Activated naive CD8-positive, alpha-beta T cell treated with anti-CD3 and anti-CD28 coated beads, Interleukin-2, amount 10 ng/mL, durations not matched to agents 7 days and 5 days (primary cell): ENCODE measurements around the gene TBL1X. TPM values are rescaled to one million over a fixed set of nuclear protein-coding genes. Genes with fewer than 3 reads are reported as not detected.
A peak's percentile ranks its signal among the peaks of the same experiment; 100 is the strongest.
"Not testable (repeated sequence)": the region's sequence is repeated elsewhere in the genome, so short reads cannot be mapped to it uniquely, and the experiment has no call there.

ENCODE experiments used
- ATAC-seq: fragments of 150-1000 bp; cut with Tn5 transposase; one replicate; pipeline ENCODE4 v1.10.0; 2021; ENCODE audit warnings: low read depth, moderate library complexity
- POLR2A ChIA-PET: fragments of 350-600 bp; sonication (Branson Sonifier 250); formaldehyde crosslinking; loops from one replicate; lab custom pipeline; 2021; ENCODE audit warnings: antibody characterized with exemption; lab: Charles Lee
- DNase-seq: peaks from one replicate; pipeline ENCODE4 v3.0.0; 2021
- H3K27ac Mint-ChIP-seq: one replicate; pipeline ENCODE4 v1.8.0; 2022; ENCODE audit warnings: mild to moderate bottlenecking, mixed read lengths
- H3K27me3 Mint-ChIP-seq: one replicate; pipeline ENCODE4 v1.8.0; 2022; ENCODE audit warnings: mild to moderate bottlenecking, moderate library complexity, mixed read lengths
- H3K36me3 Mint-ChIP-seq: one replicate; pipeline ENCODE4 v1.8.0; 2021; ENCODE audit warnings: mild to moderate bottlenecking, mixed read lengths
- H3K4me1 Mint-ChIP-seq: one replicate; pipeline ENCODE4 v1.8.0; 2021; ENCODE audit warnings: mixed read lengths
- H3K4me3 Mint-ChIP-seq: one replicate; pipeline ENCODE4 v1.8.0; 2022; ENCODE audit warnings: mild to moderate bottlenecking, moderate library complexity, mixed read lengths
- H3K9me3 Mint-ChIP-seq: one replicate; pipeline ENCODE4 v1.8.0; 2021; ENCODE audit warnings: mixed read lengths
- total RNA-seq, 2 experiments: library from RNA; stranded (reverse); gene quantifications; one replicate each; pipeline ENCODE4 v1.2.3, GENCODE V29; 2021

Gene TBL1X
- total RNA-seq, 2 experiments from 2014 or later = 29.7 to 31.1 TPM

- no peak for DNase-seq
- no peak for ATAC-seq
- no peaks in the 10 kb centered on the region for H3K9me3 Mint-ChIP-seq
- H3K27ac Mint-ChIP-seq = no peak overlapping the region
- peaks cover 25% of the 10 kb centered on the region for H3K4me1 Mint-ChIP-seq
- H3K4me3 Mint-ChIP-seq = peak overlapping the region; percentile 80
- peaks cover 5% of the 10 kb centered on the region for H3K36me3 Mint-ChIP-seq
- POLR2A ChIA-PET = interaction anchor here (0.7 kb wide), 1 partner anchor 12 kb away, joined by 3 read pairs; no protein-coding TSS in a partner anchor
- no peaks in the 10 kb centered on the region for H3K27me3 Mint-ChIP-seq
Measured at GRCh38 chrX:9467146-9467545, 2.3 kb downstream of the TBL1X start.

- H3K27ac Mint-ChIP-seq = no peak overlapping the region
Measured at GRCh38 chrX:9467751-9468150, 2.9 kb downstream of the TBL1X start.

GRCh38 chrX:9471571-9471985, 6.7 kb downstream of the TBL1X start:
- Mint-ChIP-seq H3K4me1 (peaks cover 15% of the 10 kb centered on the region), H3K9me3 (no peaks in the 10 kb centered on the region), H3K36me3 (peaks cover 20% of the 10 kb centered on the region), H3K27ac (no peak overlapping the region), H3K4me3 (no peak overlapping the region), H3K27me3 (no peaks in the 10 kb centered on the region)
- no peak for ATAC-seq
- POLR2A ChIA-PET = no interaction called here
- DNase-seq = no peak

More at GRCh38 chrX:9467751-9468150, 2.9 kb downstream of the TBL1X start:
- Mint-ChIP-seq H3K36me3 (peaks cover 5% of the 10 kb centered on the region), H3K4me1 (peaks cover 19% of the 10 kb centered on the region), H3K4me3 (no peak overlapping the region), H3K27me3 (no peaks in the 10 kb centered on the region), H3K9me3 (no peaks in the 10 kb centered on the region)
- ATAC-seq (no peak), DNase-seq (no peak)
- POLR2A ChIA-PET = no interaction called here

GRCh38 chrX:9473708-9474107, 8.8 kb downstream of the TBL1X start:
- H3K4me1 Mint-ChIP-seq = peaks cover 10% of the 10 kb centered on the region
- H3K36me3 Mint-ChIP-seq = peaks cover 25% of the 10 kb centered on the region
- no peaks in the 10 kb centered on the region for H3K27me3 Mint-ChIP-seq
- no peak for ATAC-seq
- no peak overlapping the region for H3K4me3 Mint-ChIP-seq
- POLR2A ChIA-PET = no interaction called here
- no peaks in the 10 kb centered on the region for H3K9me3 Mint-ChIP-seq
- H3K27ac Mint-ChIP-seq = no peak overlapping the region
- no peak for DNase-seq

GRCh38 chrX:9475417-9475816, 10.6 kb downstream of the TBL1X start:
- DNase-seq, H3K4me3 Mint-ChIP-seq, POLR2A ChIA-PET, H3K9me3 Mint-ChIP-seq, H3K27ac Mint-ChIP-seq, ATAC-seq, H3K27me3 Mint-ChIP-seq: not testable (repeated sequence)
- Mint-ChIP-seq H3K36me3 (peaks cover 23% of the 10 kb centered on the region), H3K4me1 (peaks cover 12% of the 10 kb centered on the region)

- H3K36me3 Mint-ChIP-seq = peaks cover 24% of the 10 kb centered on the region
- H3K4me1 Mint-ChIP-seq = peaks cover 12% of the 10 kb centered on the region
Measured at GRCh38 chrX:9475984-9476383, 11.1 kb downstream of the TBL1X start.

GRCh38 chrX:9476810-9477575, 12.1 kb downstream of the TBL1X start:
- DNase-seq (no peak), ATAC-seq (no peak)
- no peaks in the 10 kb centered on the region for H3K27me3 Mint-ChIP-seq
- H3K4me1 Mint-ChIP-seq = peaks cover 12% of the 10 kb centered on the region
- peaks cover 27% of the 10 kb centered on the region for H3K36me3 Mint-ChIP-seq
- H3K27ac Mint-ChIP-seq = no peak overlapping the region
- H3K9me3 Mint-ChIP-seq = no peaks in the 10 kb centered on the region
- POLR2A ChIA-PET = no interaction called here
- H3K4me3 Mint-ChIP-seq = no peak overlapping the region

More at GRCh38 chrX:9475984-9476383, 11.1 kb downstream of the TBL1X start:
- POLR2A ChIA-PET = no interaction called here
- Mint-ChIP-seq H3K27me3 (no peaks in the 10 kb centered on the region), H3K4me3 (no peak overlapping the region), H3K27ac (no peak overlapping the region), H3K9me3 (no peaks in the 10 kb centered on the region)
- DNase-seq = no peak
- ATAC-seq = no peak

GRCh38 chrX:9482408-9482807, 17.6 kb downstream of the TBL1X start:
- DNase-seq (no peak), ATAC-seq (no peak)
- H3K36me3 Mint-ChIP-seq = peaks cover 22% of the 10 kb centered on the region
- peaks cover 12% of the 10 kb centered on the region for H3K4me1 Mint-ChIP-seq
- POLR2A ChIA-PET = no interaction called here
- H3K9me3 Mint-ChIP-seq = no peaks in the 10 kb centered on the region
- no peaks in the 10 kb centered on the region for H3K27me3 Mint-ChIP-seq
- no peak overlapping the region for H3K4me3 Mint-ChIP-seq
- H3K27ac Mint-ChIP-seq = no peak overlapping the region

GRCh38 chrX:9482837-9483236, 18.0 kb downstream of the TBL1X start:
- no peak overlapping the region for H3K27ac Mint-ChIP-seq
- no peak for DNase-seq
- ATAC-seq = no peak
- no peaks in the 10 kb centered on the region for H3K9me3 Mint-ChIP-seq
- H3K27me3 Mint-ChIP-seq = no peaks in the 10 kb centered on the region
- peaks cover 22% of the 10 kb centered on the region for H3K36me3 Mint-ChIP-seq
- POLR2A ChIA-PET = no interaction called here
- no peak overlapping the region for H3K4me3 Mint-ChIP-seq
- peaks cover 12% of the 10 kb centered on the region for H3K4me1 Mint-ChIP-seq

GRCh38 chrX:9483376-9483775, 18.5 kb downstream of the TBL1X start:
- POLR2A ChIA-PET = no interaction called here

GRCh38 chrX:9486786-9487387, 22.0 kb downstream of the TBL1X start:
- POLR2A ChIA-PET = no interaction called here
- Mint-ChIP-seq H3K9me3 (no peaks in the 10 kb centered on the region), H3K4me3 (no peak overlapping the region), H3K4me1 (peaks cover 8% of the 10 kb centered on the region), H3K27me3 (no peaks in the 10 kb centered on the region), H3K36me3 (peaks cover 19% of the 10 kb centered on the region), H3K27ac (no peak overlapping the region)
- no peak for DNase-seq
- no peak for ATAC-seq

More at GRCh38 chrX:9483376-9483775, 18.5 kb downstream of the TBL1X start:
- peaks cover 22% of the 10 kb centered on the region for H3K36me3 Mint-ChIP-seq
- H3K9me3 Mint-ChIP-seq = no peaks in the 10 kb centered on the region
- DNase-seq = no peak
- no peak for ATAC-seq
- H3K27ac Mint-ChIP-seq = no peak overlapping the region
- peaks cover 12% of the 10 kb centered on the region for H3K4me1 Mint-ChIP-seq
- no peak overlapping the region for H3K4me3 Mint-ChIP-seq
- no peaks in the 10 kb centered on the region for H3K27me3 Mint-ChIP-seq

- no peak for DNase-seq
- H3K27ac Mint-ChIP-seq = no peak overlapping the region
- no peak for ATAC-seq
- POLR2A ChIA-PET = no interaction called here
- H3K9me3 Mint-ChIP-seq = no peaks in the 10 kb centered on the region
- H3K4me3 Mint-ChIP-seq = no peak overlapping the region
- H3K4me1 Mint-ChIP-seq = peaks cover 2% of the 10 kb centered on the region
- H3K36me3 Mint-ChIP-seq = peaks cover 8% of the 10 kb centered on the region
- H3K27me3 Mint-ChIP-seq = no peaks in the 10 kb centered on the region
Measured at GRCh38 chrX:9488586-9488985, 23.7 kb downstream of the TBL1X start.

GRCh38 chrX:9489234-9489633, 24.4 kb downstream of the TBL1X start:
- no peaks in the 10 kb centered on the region for H3K27me3 Mint-ChIP-seq
- no peaks in the 10 kb centered on the region for H3K4me1 Mint-ChIP-seq
- POLR2A ChIA-PET = no interaction called here
- no peaks in the 10 kb centered on the region for H3K9me3 Mint-ChIP-seq
- DNase-seq (no peak), ATAC-seq (no peak)
- H3K36me3 Mint-ChIP-seq = peaks cover 8% of the 10 kb centered on the region
- no peak overlapping the region for H3K27ac Mint-ChIP-seq
- no peak overlapping the region for H3K4me3 Mint-ChIP-seq

GRCh38 chrX:9492901-9493300, 28.0 kb downstream of the TBL1X start:
- DNase-seq = no peak
- H3K4me3 Mint-ChIP-seq = no peak overlapping the region
- H3K4me1 Mint-ChIP-seq = no peaks in the 10 kb centered on the region
- H3K36me3 Mint-ChIP-seq = peaks cover 12% of the 10 kb centered on the region
- H3K27me3 Mint-ChIP-seq = no peaks in the 10 kb centered on the region
- H3K27ac Mint-ChIP-seq = no peak overlapping the region
- no peaks in the 10 kb centered on the region for H3K9me3 Mint-ChIP-seq
- ATAC-seq = no peak
- POLR2A ChIA-PET = no interaction called here
